LoVo (cell line): ENCODE results near the gene ZNF91.
A peak's percentile ranks its signal among the peaks of the same experiment; 100 is the strongest.
"Not testable (repeated sequence)": the region's sequence is repeated elsewhere in the genome, so short reads cannot be mapped to it uniquely, and the experiment has no call there.

Experiments used
- DNase-seq: peaks from one replicate; pipeline ENCODE4 v3.0.0-alpha.2; 2016; ENCODE audit warnings: low spot score

The ZNF91 gene

GRCh38 chr19:23395041-23395721, at the start of gene ZNF91:
Gene ZNF91 (minus strand): TSS chr19:23395471. CDS start chr19:23395354, 117 bp downstream.
- DNase-seq = peak; percentile 7

GRCh38 chr19:23440791-23441190, 45.5 kb upstream of the ZNF91 start:
- no peak for DNase-seq

DNA sequence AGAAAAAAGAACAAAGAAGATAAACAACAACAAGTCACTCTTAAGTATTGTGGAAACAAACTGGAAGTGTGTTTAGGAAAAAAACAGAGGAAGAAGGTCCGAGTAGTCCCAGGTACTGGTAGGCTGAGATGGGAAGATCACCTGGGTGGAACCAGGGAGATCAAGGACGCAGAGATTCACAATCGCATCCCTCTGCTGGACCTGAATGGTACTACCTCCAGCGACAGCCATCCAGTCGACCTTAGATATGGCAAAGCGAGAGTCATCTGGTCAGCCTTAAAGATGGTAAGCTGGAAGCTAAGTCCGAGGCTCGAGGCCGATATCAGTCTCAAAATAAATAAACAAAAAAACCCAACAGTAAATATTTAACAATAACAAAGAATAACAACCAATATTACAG, 44.9 kb upstream of the ZNF91 start:
- no peak for DNase-seq

DNA sequence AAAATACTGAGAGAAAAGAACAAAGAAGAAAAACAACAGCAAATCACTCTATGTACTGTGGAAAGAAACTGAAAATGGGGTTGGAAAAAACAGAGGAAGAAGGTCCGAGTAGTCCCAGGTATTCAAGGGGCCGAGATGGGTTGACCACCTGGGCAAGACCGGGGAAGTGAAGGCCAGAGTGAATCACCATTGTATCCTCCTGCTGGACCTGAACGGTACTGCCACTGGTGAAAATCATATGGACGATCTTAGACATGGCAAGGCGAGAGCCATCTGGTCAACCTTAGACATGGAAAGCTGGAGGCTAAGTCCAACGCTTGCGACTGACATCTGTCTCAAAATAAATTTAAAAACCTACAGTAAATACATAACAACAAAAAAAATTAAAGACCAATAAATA, 44.4 kb upstream of the ZNF91 start:
- no peak for DNase-seq

- no peak for DNase-seq
Measured at GRCh38 chr19:23437901-23438300, 42.6 kb upstream of the ZNF91 start.

GRCh38 chr19:23436944-23437343, 41.7 kb upstream of the ZNF91 start:
- no peak for DNase-seq

DNA sequence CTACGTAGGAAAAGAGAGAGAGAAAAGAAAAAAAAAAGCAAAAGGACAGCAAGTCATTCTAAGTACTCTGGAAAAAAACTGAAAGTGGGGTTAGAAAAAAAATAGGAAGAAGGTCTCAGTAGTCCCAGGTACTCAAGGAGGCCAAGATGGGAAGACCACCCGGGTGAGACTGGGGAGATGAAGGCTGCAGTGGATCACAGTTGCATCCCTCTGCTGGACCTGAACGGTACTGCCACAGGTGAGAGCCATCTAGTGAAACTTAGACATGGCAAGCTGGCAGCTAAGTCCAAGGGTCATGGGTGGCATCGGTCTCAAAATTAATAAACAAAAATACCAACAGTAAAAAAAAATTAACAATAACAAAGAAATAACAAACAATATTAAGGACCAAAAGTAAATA, 41.0 kb upstream of the ZNF91 start:
- no peak for DNase-seq

DNA sequence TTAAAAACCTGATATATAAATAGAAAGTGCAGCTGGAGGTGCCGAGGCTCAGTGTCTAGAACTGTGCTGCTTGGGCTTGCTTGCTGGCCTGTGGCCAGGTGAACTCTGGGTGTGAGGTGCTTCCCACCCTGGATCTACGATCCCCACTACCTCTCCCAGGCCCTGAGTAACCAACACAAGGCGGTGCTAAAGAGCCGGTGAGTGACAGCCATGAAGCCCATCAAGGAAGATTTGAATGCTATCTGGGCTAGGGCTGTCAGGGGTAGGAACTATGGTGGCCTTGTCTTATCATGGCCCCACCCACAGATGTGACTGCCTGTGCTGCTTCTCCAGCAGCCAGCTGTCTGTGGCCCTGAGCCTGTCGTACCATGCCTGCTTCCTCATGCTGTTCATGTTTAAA, 25.6 kb upstream of the ZNF91 start:
- no peak for DNase-seq

DNA sequence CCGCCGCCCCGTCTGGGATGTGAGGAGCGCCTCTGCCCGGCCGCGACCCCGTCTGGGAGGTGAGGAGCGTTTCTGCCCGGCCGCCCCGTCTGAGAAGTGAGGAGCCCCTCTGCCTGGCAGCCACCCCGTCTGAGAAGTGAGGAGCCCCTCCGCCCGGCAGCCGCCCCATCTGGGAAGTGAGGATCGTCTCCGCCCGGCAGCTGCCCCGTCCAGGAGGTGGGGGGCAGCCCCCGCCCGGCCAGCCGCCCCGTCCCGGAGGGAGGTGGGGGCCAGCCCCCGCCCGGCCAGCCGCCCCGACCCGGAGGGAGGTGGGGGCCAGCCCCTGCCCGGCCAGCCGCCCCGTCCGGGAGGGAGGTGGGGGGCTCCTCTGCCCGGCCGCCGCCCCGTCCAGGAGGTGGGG, 24.0 kb upstream of the ZNF91 start:
- DNase-seq = not testable (repeated sequence)

DNA sequence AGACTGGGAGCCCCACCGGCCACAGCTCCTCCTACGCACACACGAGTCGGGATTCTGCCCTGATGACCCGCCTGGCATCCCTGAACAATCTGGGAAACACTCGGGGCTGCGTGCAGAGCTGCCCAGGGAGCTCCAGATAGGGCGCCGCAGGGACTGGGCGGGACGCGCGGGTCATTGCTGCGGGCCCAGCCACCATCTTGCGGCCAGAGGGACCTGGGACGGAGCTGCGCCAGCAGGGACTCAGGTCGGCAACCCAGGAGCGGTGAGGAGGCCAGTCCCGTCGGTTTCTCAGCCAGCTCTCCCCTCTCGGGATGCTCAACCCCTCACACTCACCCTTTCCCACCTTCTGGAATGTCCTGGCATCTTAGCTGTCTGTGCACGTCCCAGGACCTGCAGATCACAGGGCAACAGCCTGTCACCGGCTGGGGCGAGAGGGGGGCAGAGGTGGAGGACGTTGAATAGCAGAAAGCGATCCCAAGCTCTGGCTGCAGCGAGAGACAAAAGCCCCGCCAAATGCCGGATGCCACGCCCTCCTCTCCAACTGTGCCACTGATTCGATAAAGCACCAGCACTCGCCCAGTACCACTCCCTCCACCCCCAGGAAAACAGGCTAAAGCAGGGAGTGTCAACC, 20.4 kb upstream of the ZNF91 start:
- DNase-seq = no peak

GRCh38 chr19:23415034-23415433, 19.8 kb upstream of the ZNF91 start:
- no peak for DNase-seq

GRCh38 chr19:23410155-23410554, 14.9 kb upstream of the ZNF91 start:
- DNase-seq = no peak

GRCh38 chr19:23409392-23410048, 14.2 kb upstream of the ZNF91 start:
- no peak for DNase-seq

GRCh38 chr19:23407616-23408133, 12.4 kb upstream of the ZNF91 start:
- DNase-seq = no peak

DNA sequence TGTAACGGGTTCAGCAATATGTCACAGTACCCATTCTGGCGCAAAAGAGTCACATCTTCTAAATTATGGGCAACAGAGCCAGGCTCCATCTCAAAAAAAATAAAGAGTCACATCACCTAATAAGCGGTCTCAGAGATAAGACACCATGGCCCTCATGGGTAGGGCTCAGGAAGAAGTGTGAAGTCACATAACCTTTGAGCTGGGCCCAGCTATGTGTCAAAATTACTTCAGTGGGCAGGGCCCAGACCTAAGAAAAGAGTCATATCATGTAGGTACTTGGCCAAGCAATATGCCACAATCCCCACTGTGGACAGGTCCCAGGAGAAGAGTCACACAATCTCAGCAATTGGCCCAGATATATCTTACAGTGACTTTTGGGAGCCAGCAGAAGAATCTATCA, 11.4 kb upstream of the ZNF91 start:
- DNase-seq = no peak

- DNase-seq = no peak
Measured at GRCh38 chr19:23406091-23406490, 10.8 kb upstream of the ZNF91 start.

- no peak for DNase-seq
Measured at GRCh38 chr19:23404676-23405075, 9.4 kb upstream of the ZNF91 start.

DNA sequence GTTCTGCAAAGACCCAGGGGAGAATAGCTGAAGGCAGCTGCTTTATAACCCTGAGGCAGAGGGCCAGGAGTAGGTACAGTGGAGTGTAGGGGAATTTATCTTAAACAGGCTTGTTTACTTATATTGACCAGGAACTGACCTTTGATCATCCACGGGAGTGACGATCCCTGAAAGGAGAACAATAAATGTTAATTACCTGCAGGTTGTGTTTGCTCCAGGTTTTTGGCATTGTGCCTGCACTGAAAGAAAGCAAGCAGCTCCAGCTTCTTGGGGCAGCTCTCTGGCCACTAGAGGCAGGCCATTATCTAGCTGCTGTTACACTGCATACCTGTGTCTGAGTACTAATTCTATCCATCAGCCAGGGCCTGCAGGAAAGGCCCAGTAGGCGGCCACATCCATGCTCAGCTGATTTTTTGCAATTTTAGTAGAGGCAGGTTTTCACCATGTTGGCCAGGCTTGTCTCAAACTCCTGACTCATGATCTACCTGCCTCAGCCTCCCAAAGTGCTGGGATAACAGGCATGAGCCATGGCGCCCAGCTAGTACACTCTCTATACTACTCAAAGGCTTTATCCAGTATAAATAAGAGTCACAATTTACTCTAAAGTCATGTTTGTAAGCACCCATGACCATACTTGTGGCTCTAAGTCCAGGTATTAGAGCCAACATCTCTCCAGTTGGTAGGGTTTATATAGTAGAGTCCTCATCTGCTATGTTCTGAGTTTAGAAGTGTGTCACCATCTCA, 8.5 kb upstream of the ZNF91 start:
- DNase-seq = peak; percentile 9

DNA sequence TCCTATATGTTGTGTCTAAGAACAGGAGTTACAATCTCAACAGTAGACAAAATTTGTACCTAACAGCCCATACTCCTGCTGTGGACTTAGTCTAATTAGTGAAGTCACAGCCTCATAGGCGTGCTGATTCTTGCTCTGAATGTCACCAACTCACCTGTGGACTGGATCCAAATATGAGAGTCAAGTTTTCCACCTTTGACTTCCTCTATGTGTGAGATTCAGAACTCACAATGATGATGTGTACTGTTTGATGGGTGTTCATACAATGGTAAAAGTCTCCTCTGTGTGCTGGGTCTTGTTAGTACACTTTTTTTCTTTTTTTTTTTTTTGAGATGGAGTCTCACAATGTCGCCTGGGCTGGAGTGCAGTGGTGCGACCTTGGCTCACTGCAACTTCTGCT, 7.8 kb upstream of the ZNF91 start:
- DNase-seq = no peak

DNA sequence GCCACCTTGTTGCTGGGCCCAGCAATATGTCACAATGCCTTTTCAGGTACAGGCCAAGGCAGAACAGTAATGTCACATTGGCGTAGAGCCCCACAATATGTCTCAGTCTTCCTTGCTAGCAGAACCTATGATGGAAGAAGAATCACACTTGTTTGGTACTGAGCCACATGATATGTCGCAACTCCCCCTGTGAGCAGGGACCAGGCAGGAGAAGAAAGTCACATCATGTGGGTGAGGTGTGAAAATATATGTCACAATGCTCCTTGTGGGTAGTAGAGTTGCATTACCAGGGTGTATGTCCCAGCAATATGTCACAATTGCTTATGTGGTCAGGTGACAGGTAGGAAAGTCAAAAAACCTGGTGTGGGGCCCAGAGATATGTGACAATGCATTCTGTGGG, 7.1 kb upstream of the ZNF91 start:
- DNase-seq = no peak

DNA sequence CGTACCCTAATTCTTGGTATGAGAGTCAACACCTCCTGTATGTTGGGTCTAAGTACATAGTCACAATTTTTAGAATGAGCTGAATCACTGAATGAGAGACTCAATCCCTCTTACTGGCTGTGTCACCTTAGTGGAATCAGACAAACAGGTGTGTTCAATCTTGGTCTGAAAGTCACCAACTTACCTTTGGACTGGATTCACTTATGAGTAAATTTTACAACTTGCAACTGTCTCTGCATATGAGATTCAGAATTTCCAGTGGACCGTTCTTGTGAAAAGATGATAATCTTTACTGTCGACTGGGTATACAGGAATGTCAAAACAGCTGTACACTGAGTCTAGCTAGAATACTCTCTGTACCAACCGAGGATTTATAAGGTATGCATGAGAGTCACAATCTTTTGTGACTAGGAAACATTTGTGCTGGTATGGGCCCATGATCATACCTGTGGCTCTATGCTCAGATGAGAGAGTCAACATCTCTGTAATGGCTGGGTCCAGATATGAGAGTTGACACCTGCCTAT, 5.9 kb upstream of the ZNF91 start:
- no peak for DNase-seq

- no peak for DNase-seq
Measured at GRCh38 chr19:23399443-23399842, 4.2 kb upstream of the ZNF91 start.
